GM12878 (cell line): ENCODE results near the gene TMPRSS11A.
A peak's percentile ranks its signal among the peaks of the same experiment; 100 is the strongest.

Experiments used
- ATF2 ChIP-seq: IDR thresholded peaks from 2 replicates; pipeline ENCODE4 v1.6.1; 2012; ENCODE audit warnings: low read length, inconsistent platforms
- BHLHE40 ChIP-seq, 2 experiments: fragments of 450-650 bp in 1 of 2; IDR thresholded peaks; 2 replicates each; pipeline ENCODE4 v1.6.1; 2011 to 2017; ENCODE audit warnings: low read depth in 2 of 2, borderline replicate concordance in 1 of 2, improper control_type of control experiment in 1 of 2, low read length in 1 of 2, mild to moderate bottlenecking in 1 of 2
- CBFB ChIP-seq: IDR thresholded peaks from 2 replicates; pipeline ENCODE4 v1.6.1; 2016; ENCODE audit warnings: antibody characterized with exemption, low read depth
- CHD2 ChIP-seq: IDR thresholded peaks from 2 replicates; pipeline ENCODE4 v1.6.1; 2011; ENCODE audit warnings: low read depth, low read length, improper control_type of control experiment, borderline replicate concordance
- JUNB ChIP-seq: IDR thresholded peaks from 2 replicates; pipeline ENCODE4 v1.6.1; 2016; ENCODE audit warnings: antibody characterized with exemption, mild to moderate bottlenecking
- LARP7 ChIP-seq: fragments of 450-650 bp; IDR thresholded peaks from 2 replicates; pipeline ENCODE4 v1.6.1; 2017; ENCODE audit warnings: mild to moderate bottlenecking
- PRDM15 ChIP-seq: fragments of 450-650 bp; formaldehyde crosslinking; IDR thresholded peaks from 2 replicates; pipeline ENCODE4 v1.4.0; 2020; ENCODE audit warnings: mild to moderate bottlenecking, moderate library complexity
- SREBF1 ChIP-seq: IDR thresholded peaks from 2 replicates; pipeline ENCODE4 v1.6.1; 2012; ENCODE audit warnings: mild to moderate bottlenecking, low read length
- TF ChIP-seq, protein P1 (sequence below), 3 experiments: IDR thresholded peaks in 2 of 3; conservative IDR thresholded peaks in 1 of 3; 2 replicates each; pipeline ENCODE4 v1.5.1; 2011; ENCODE audit warnings: low read depth in 3 of 3, low read length in 3 of 3, mild to moderate bottlenecking in 3 of 3, control low read depth in 2 of 3, moderate library complexity in 2 of 3, inconsistent platforms in 1 of 3, mixed read lengths in 1 of 3; ENCODE audit not compliant: control insufficient read depth in 2 of 3, insufficient read depth in 1 of 3; ENCODE audit errors: extremely low read depth in 1 of 3
- TF ChIP-seq, protein P2 (sequence below): IDR thresholded peaks from 2 replicates; pipeline ENCODE4 v1.6.1; 2012; ENCODE audit warnings: low read depth, low read length, improper control_type of control experiment

GRCh38 chr4:67861513-67861912 lies 101.8 kb downstream of the TMPRSS11A start:
- TF ChIP-seq PRDM15 (CRISPR knock-in tag) (no peak), ATF2 (no peak), CHD2 (no peak), BHLHE40 (IDR thresholded peaks at IDR 0.05; ENCODE audit: borderline replicate concordance in 1 of 2, low read depth in 2 of 2, low read length in 1 of 2) (no peak; a peak in 1 of 4 replicates), CBFB (no peak), SREBF1 (no peak), LARP7 (no peak), JUNB (peak; percentile 37; the same call in 1 of the 2 replicates)
- TF ChIP-seq, protein P1, sequence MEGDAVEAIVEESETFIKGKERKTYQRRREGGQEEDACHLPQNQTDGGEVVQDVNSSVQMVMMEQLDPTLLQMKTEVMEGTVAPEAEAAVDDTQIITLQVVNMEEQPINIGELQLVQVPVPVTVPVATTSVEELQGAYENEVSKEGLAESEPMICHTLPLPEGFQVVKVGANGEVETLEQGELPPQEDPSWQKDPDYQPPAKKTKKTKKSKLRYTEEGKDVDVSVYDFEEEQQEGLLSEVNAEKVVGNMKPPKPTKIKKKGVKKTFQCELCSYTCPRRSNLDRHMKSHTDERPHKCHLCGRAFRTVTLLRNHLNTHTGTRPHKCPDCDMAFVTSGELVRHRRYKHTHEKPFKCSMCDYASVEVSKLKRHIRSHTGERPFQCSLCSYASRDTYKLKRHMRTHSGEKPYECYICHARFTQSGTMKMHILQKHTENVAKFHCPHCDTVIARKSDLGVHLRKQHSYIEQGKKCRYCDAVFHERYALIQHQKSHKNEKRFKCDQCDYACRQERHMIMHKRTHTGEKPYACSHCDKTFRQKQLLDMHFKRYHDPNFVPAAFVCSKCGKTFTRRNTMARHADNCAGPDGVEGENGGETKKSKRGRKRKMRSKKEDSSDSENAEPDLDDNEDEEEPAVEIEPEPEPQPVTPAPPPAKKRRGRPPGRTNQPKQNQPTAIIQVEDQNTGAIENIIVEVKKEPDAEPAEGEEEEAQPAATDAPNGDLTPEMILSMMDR (IDR thresholded peaks at IDR 0.05 in 2 of 3, conservative IDR thresholded peaks at IDR 0.05 in 1 of 3; ENCODE audit: control insufficient read depth in 2 of 3, extremely low read depth in 1 of 3, insufficient read depth in 1 of 3, low read depth in 3 of 3, low read length in 3 of 3) = no peak
- TF ChIP-seq, protein P2, sequence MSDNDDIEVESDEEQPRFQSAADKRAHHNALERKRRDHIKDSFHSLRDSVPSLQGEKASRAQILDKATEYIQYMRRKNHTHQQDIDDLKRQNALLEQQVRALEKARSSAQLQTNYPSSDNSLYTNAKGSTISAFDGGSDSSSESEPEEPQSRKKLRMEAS = no peak
